SJCRH30 (cell line): ENCODE results near the gene CREB3L2. TPM values are rescaled to one million over a fixed set of nuclear protein-coding genes. Genes with fewer than 3 reads are reported as not detected.

Source experiments
- DNase-seq, 2 experiments: peaks; one replicate each; pipeline ENCODE4 v3.0.0-alpha.2; 2015 to 2020
- H3K27ac ChIP-seq: fragments of 250-450 bp; sonication (Bioruptor Pico); 2 replicates; pipeline ENCODE4 v1.5.1; 2020; ENCODE audit warnings: mild to moderate bottlenecking, moderate library complexity
- H3K27me3 ChIP-seq: fragments of 250-450 bp; sonication (Bioruptor Pico); 2 replicates; pipeline ENCODE4 v1.5.1; 2020; ENCODE audit warnings: mild to moderate bottlenecking, moderate library complexity
- H3K36me3 ChIP-seq: fragments of 250-450 bp; sonication (Bioruptor Pico); 2 replicates; pipeline ENCODE4 v1.5.1; 2020; ENCODE audit warnings: mild to moderate bottlenecking, moderate library complexity
- H3K4me1 ChIP-seq: fragments of 250-450 bp; sonication (Bioruptor Pico); 2 replicates; pipeline ENCODE4 v1.5.1; 2020; ENCODE audit warnings: mild to moderate bottlenecking, moderate library complexity
- H3K4me3 ChIP-seq: fragments of 250-450 bp; sonication (Bioruptor Pico); 2 replicates; pipeline ENCODE4 v1.5.1; 2020; ENCODE audit warnings: mild to moderate bottlenecking, moderate library complexity
- H3K9me3 ChIP-seq: fragments of 250-450 bp; sonication (Bioruptor Pico); replicated peaks from 2 replicates; pipeline ENCODE4 v1.5.1; 2020; ENCODE audit warnings: mild to moderate bottlenecking, moderate library complexity
- total RNA-seq: library from RNA; depleted of rRNA; stranded (reverse); fragments of >200 nt; shearing (Covaris generic); gene quantifications from 2 replicates; pipeline ENCODE4 v1.2.3, GENCODE V29; 2014

The CREB3L2 gene
- total RNA-seq, 1 experiment from 2014 or later, result 18.7 TPM

- Histone ChIP-seq H3K9me3 (no peaks in the 10 kb centered on the region), H3K27me3 (no peaks in the 10 kb centered on the region), H3K4me1 (no peaks in the 10 kb centered on the region), H3K27ac (no peak overlapping the region), H3K4me3 (no peak overlapping the region), H3K36me3 (peaks cover 48% of the 10 kb centered on the region)
- no peak for DNase-seq
Measured at GRCh38 chr7:137879357-137880158, 122.3 kb downstream of the CREB3L2 start.

- H3K36me3 ChIP-seq, result peaks cover 41% of the 10 kb centered on the region
- no peaks in the 10 kb centered on the region for H3K27me3 ChIP-seq
- H3K4me3 ChIP-seq, result no peak overlapping the region
- DNase-seq, result no peak
- H3K4me1 ChIP-seq, result no peaks in the 10 kb centered on the region
- no peaks in the 10 kb centered on the region for H3K9me3 ChIP-seq
- no peak overlapping the region for H3K27ac ChIP-seq
Measured at GRCh38 chr7:137878333-137878961, 123.4 kb downstream of the CREB3L2 start.

GRCh38 chr7:137877027-137877675 is 124.7 kb downstream of the CREB3L2 start:
- Histone ChIP-seq H3K4me3 (no peak overlapping the region), H3K9me3 (no peaks in the 10 kb centered on the region), H3K27ac (no peak overlapping the region), H3K4me1 (no peaks in the 10 kb centered on the region), H3K27me3 (no peaks in the 10 kb centered on the region), H3K36me3 (peaks cover 30% of the 10 kb centered on the region)
- DNase-seq, result no peak

- Histone ChIP-seq H3K27ac (no peak overlapping the region), H3K4me1 (no peaks in the 10 kb centered on the region), H3K4me3 (no peak overlapping the region), H3K9me3 (no peaks in the 10 kb centered on the region), H3K27me3 (no peaks in the 10 kb centered on the region), H3K36me3 (peaks cover 16% of the 10 kb centered on the region)
- no peak for DNase-seq
Measured at GRCh38 chr7:137875746-137876145, 126.1 kb downstream of the CREB3L2 start.

- peaks cover 7% of the 10 kb centered on the region for H3K36me3 ChIP-seq
- no peaks in the 10 kb centered on the region for H3K4me1 ChIP-seq
- H3K27me3 ChIP-seq, result no peaks in the 10 kb centered on the region
- DNase-seq, result peak in 1 of 2 experiments; percentile 6
- H3K4me3 ChIP-seq, result no peak overlapping the region
- H3K27ac ChIP-seq, result no peak overlapping the region
- no peaks in the 10 kb centered on the region for H3K9me3 ChIP-seq
Measured at GRCh38 chr7:137873979-137874777, 127.7 kb downstream of the CREB3L2 start.

- Histone ChIP-seq H3K4me1 (no peaks in the 10 kb centered on the region), H3K27me3 (no peaks in the 10 kb centered on the region), H3K27ac (no peak overlapping the region), H3K36me3 (peaks cover 7% of the 10 kb centered on the region), H3K4me3 (no peak overlapping the region), H3K9me3 (no peaks in the 10 kb centered on the region)
- no peak for DNase-seq
Measured at GRCh38 chr7:137873524-137873923, 128.4 kb downstream of the CREB3L2 start.

GRCh38 chr7:137871170-137871915 is 130.5 kb downstream of the CREB3L2 start:
- no peaks in the 10 kb centered on the region for H3K9me3 ChIP-seq
- H3K36me3 ChIP-seq, result peaks cover 4% of the 10 kb centered on the region; the same call in 1 of the 2 replicates
- no peak for DNase-seq
- H3K4me3 ChIP-seq, result no peak overlapping the region
- no peaks in the 10 kb centered on the region for H3K4me1 ChIP-seq
- no peaks in the 10 kb centered on the region for H3K27me3 ChIP-seq
- no peak overlapping the region for H3K27ac ChIP-seq

- H3K4me3 ChIP-seq, result no peak overlapping the region
- no peak overlapping the region for H3K27ac ChIP-seq
- H3K36me3 ChIP-seq, result peaks cover 2% of the 10 kb centered on the region; the same call in 1 of the 2 replicates
- H3K4me1 ChIP-seq, result no peaks in the 10 kb centered on the region
- no peak for DNase-seq
- H3K9me3 ChIP-seq, result no peaks in the 10 kb centered on the region
- no peaks in the 10 kb centered on the region for H3K27me3 ChIP-seq
Measured at GRCh38 chr7:137870684-137871083, 131.2 kb downstream of the CREB3L2 start.

GRCh38 chr7:137870078-137870477 is 131.8 kb downstream of the CREB3L2 start:
- no peaks in the 10 kb centered on the region for H3K27me3 ChIP-seq
- H3K27ac ChIP-seq, result no peak overlapping the region
- H3K36me3 ChIP-seq, result no peaks in the 10 kb centered on the region
- H3K9me3 ChIP-seq, result no peaks in the 10 kb centered on the region
- no peak overlapping the region for H3K4me3 ChIP-seq
- no peaks in the 10 kb centered on the region for H3K4me1 ChIP-seq
- no peak for DNase-seq

- H3K9me3 ChIP-seq, result no peaks in the 10 kb centered on the region
- no peaks in the 10 kb centered on the region for H3K36me3 ChIP-seq
Measured at GRCh38 chr7:137869260-137869659, 132.6 kb downstream of the CREB3L2 start.

GRCh38 chr7:137867289-137867688 is 134.6 kb downstream of the CREB3L2 start:
- Histone ChIP-seq H3K36me3 (no peaks in the 10 kb centered on the region), H3K27me3 (no peaks in the 10 kb centered on the region), H3K4me1 (no peaks in the 10 kb centered on the region), H3K27ac (no peak overlapping the region), H3K9me3 (no peaks in the 10 kb centered on the region), H3K4me3 (no peak overlapping the region)
- no peak for DNase-seq

More at GRCh38 chr7:137869260-137869659, 132.6 kb downstream of the CREB3L2 start:
- Histone ChIP-seq H3K4me1 (no peaks in the 10 kb centered on the region), H3K4me3 (no peak overlapping the region), H3K27me3 (no peaks in the 10 kb centered on the region), H3K27ac (no peak overlapping the region)
- DNase-seq, result no peak

GRCh38 chr7:137865764-137866163 is 136.1 kb downstream of the CREB3L2 start:
- no peak overlapping the region for H3K4me3 ChIP-seq
- no peaks in the 10 kb centered on the region for H3K27me3 ChIP-seq
- H3K4me1 ChIP-seq, result no peaks in the 10 kb centered on the region
- H3K9me3 ChIP-seq, result no peaks in the 10 kb centered on the region
- H3K27ac ChIP-seq, result no peak overlapping the region
- H3K36me3 ChIP-seq, result no peaks in the 10 kb centered on the region
- no peak for DNase-seq

GRCh38 chr7:137862964-137863363 is 138.9 kb downstream of the CREB3L2 start:
- DNase-seq, result no peak
- no peak overlapping the region for H3K4me3 ChIP-seq
- H3K4me1 ChIP-seq, result no peaks in the 10 kb centered on the region
- no peak overlapping the region for H3K27ac ChIP-seq
- no peaks in the 10 kb centered on the region for H3K36me3 ChIP-seq
- no peaks in the 10 kb centered on the region for H3K27me3 ChIP-seq
- no peaks in the 10 kb centered on the region for H3K9me3 ChIP-seq

- no peaks in the 10 kb centered on the region for H3K36me3 ChIP-seq
- DNase-seq, result no peak
- no peaks in the 10 kb centered on the region for H3K9me3 ChIP-seq
- H3K27me3 ChIP-seq, result no peaks in the 10 kb centered on the region
- H3K4me3 ChIP-seq, result no peak overlapping the region
- H3K27ac ChIP-seq, result no peak overlapping the region
- no peaks in the 10 kb centered on the region for H3K4me1 ChIP-seq
Measured at GRCh38 chr7:137862358-137862757, 139.5 kb downstream of the CREB3L2 start.
